ENCODE data around the gene ICOS.

Gene ICOS

GRCh38 chr2:203949228-203949627 lies 12.7 kb downstream of the ICOS start:
- no peak for ATAC-seq
- TF ChIP-seq TOX (CRISPR knock-in tag; IDR thresholded peaks at IDR 0.05; ENCODE audit: borderline replicate concordance) (no peak), ZNF70 (CRISPR knock-in tag; IDR thresholded peaks at IDR 0.05) (no peak), PPARA (CRISPR knock-in tag; IDR thresholded peaks at IDR 0.05; ENCODE audit: borderline replicate concordance) (no peak), POU6F1 (CRISPR knock-in tag; IDR thresholded peaks at IDR 0.05; ENCODE audit: borderline replicate concordance, low read depth) (no peak), CSRNP3 (CRISPR knock-in tag; IDR thresholded peaks at IDR 0.05) (no peak), BACH2 (CRISPR knock-in tag; IDR thresholded peaks at IDR 0.05; ENCODE audit: borderline replicate concordance) (no peak), ZFP30 (CRISPR knock-in tag; IDR thresholded peaks at IDR 0.05) (no peak), PATZ1 (CRISPR knock-in tag; IDR thresholded peaks at IDR 0.05; ENCODE audit: borderline replicate concordance) (no peak), GLIS3 (CRISPR knock-in tag; IDR thresholded peaks at IDR 0.05) (no peak), CSDC2 (CRISPR knock-in tag; IDR thresholded peaks at IDR 0.05) (no peak), TCF4 (CRISPR knock-in tag; IDR thresholded peaks at IDR 0.05; ENCODE audit: borderline replicate concordance) (no peak), CREB5 (CRISPR knock-in tag; IDR thresholded peaks at IDR 0.05; ENCODE audit: low read depth) (no peak), SNAI2 (CRISPR knock-in tag; IDR thresholded peaks at IDR 0.05) (no peak), ESRRG (CRISPR knock-in tag; IDR thresholded peaks at IDR 0.05) (no peak), ARNTL (CRISPR knock-in tag; IDR thresholded peaks at IDR 0.05; ENCODE audit: borderline replicate concordance, low read depth) (no peak), ZFP3 (CRISPR knock-in tag; IDR thresholded peaks at IDR 0.05) (no peak), OSR1 (CRISPR knock-in tag; IDR thresholded peaks at IDR 0.05) (no peak)

- ATAC-seq, result no peak
- no peak for TF ChIP-seq ESRRG (CRISPR knock-in tag; IDR thresholded peaks at IDR 0.05)
Observed at GRCh38 chr2:203951366-203951902, 14.9 kb downstream of the ICOS start.

GRCh38 chr2:203959265-203959664 lies 22.7 kb downstream of the ICOS start:
- ATAC-seq, result no peak
- TF ChIP-seq TCF4 (CRISPR knock-in tag; IDR thresholded peaks at IDR 0.05; ENCODE audit: borderline replicate concordance), result no peak
- TF ChIP-seq PATZ1 (CRISPR knock-in tag; IDR thresholded peaks at IDR 0.05; ENCODE audit: borderline replicate concordance), result no peak
- TF ChIP-seq BACH2 (CRISPR knock-in tag; IDR thresholded peaks at IDR 0.05; ENCODE audit: borderline replicate concordance), result no peak
- TF ChIP-seq POU6F1 (CRISPR knock-in tag; IDR thresholded peaks at IDR 0.05; ENCODE audit: borderline replicate concordance, low read depth), result no peak
- no peak for TF ChIP-seq ARNTL (CRISPR knock-in tag; IDR thresholded peaks at IDR 0.05; ENCODE audit: borderline replicate concordance, low read depth)
- no peak for TF ChIP-seq ISL1 (CRISPR knock-in tag; IDR thresholded peaks at IDR 0.05)
- no peak for TF ChIP-seq CREB5 (CRISPR knock-in tag; IDR thresholded peaks at IDR 0.05; ENCODE audit: low read depth)
- no peak for TF ChIP-seq TOX (CRISPR knock-in tag; IDR thresholded peaks at IDR 0.05; ENCODE audit: borderline replicate concordance)
- no peak for TF ChIP-seq ESRRG (CRISPR knock-in tag; IDR thresholded peaks at IDR 0.05)
- no peak for TF ChIP-seq ZNF8 (CRISPR knock-in tag; IDR thresholded peaks at IDR 0.05)
- no peak for TF ChIP-seq GLIS3 (CRISPR knock-in tag; IDR thresholded peaks at IDR 0.05)
- no peak for TF ChIP-seq RARB (CRISPR knock-in tag; IDR thresholded peaks at IDR 0.05)
- TF ChIP-seq ZFP30 (CRISPR knock-in tag; IDR thresholded peaks at IDR 0.05), result no peak
- TF ChIP-seq ZC3H10 (CRISPR knock-in tag; IDR thresholded peaks at IDR 0.05), result no peak

Measured in SK-N-SH treated with all-trans-retinoic acid at 6 μM for 48 hours (cell line).